ENCODE measurements around the gene KCNMB4. TPM values are rescaled to one million over a fixed set of nuclear protein-coding genes. Genes with fewer than 3 reads are reported as not detected.

KCNMB4 gene
- total and polyA plus RNA-seq, 4 donors: 0.46 to 1.3 (median 0.65) TPM

GRCh38 chr12:70468741-70469140 is 102.7 kb downstream of the KCNMB4 start (continued):
- TF ChIP-seq ZBTB33 (IDR thresholded peaks at IDR 0.05) (no peak), YY1 (IDR thresholded peaks at IDR 0.05) (no peak)

GRCh38 chr12:70469221-70469820 is 103.2 kb downstream of the KCNMB4 start:
- no peaks in the 10 kb centered on the region for H3K36me3 ChIP-seq (ENCODE audit: control insufficient read depth in 4 of 4, insufficient read depth in 3 of 4, low read depth in 1 of 4, low read length in 3 of 4)
- DNase-seq (ENCODE audit: low spot score): no peak
- 87% methylated on average over 12 of the region's 12 CpGs for WGBS
- no peak overlapping the region for H3K9ac ChIP-seq (ENCODE audit: low read depth in 1 of 2, low read length in 2 of 2)
- H3K4me3 ChIP-seq (ENCODE audit: low read depth in 1 of 3, low read length in 3 of 3): no peak overlapping the region
- no peaks in the 10 kb centered on the region for H3K9me3 ChIP-seq (ENCODE audit: control insufficient read depth in 4 of 4, low read length in 3 of 4)
- TF ChIP-seq JUND (IDR thresholded peaks at IDR 0.05) (no peak), GABPA (IDR thresholded peaks at IDR 0.05 in 1 of 2, conservative IDR thresholded peaks at IDR 0.05 in 1 of 2) (no peak)
- no peaks in the 10 kb centered on the region for H3K27me3 ChIP-seq (ENCODE audit: control insufficient read depth in 4 of 4, insufficient read depth in 4 of 4, low read length in 3 of 4)
- no peaks in the 10 kb centered on the region for H3K4me1 ChIP-seq (ENCODE audit: control insufficient read depth in 4 of 4, insufficient read depth in 4 of 4, low read length in 3 of 4)
- no peak overlapping the region for H3K27ac ChIP-seq (ENCODE audit: low read depth in 1 of 2, low read length in 2 of 2)

GRCh38 chr12:70482764-70483163 is 116.7 kb downstream of the KCNMB4 start:
- 79% methylated on average over 1 of the region's 1 CpG for WGBS
- Histone ChIP-seq H3K36me3 (ENCODE audit: control insufficient read depth in 4 of 4, insufficient read depth in 3 of 4, low read depth in 1 of 4, low read length in 3 of 4) (no peaks in the 10 kb centered on the region), H3K4me3 (ENCODE audit: low read depth in 1 of 3, low read length in 3 of 3) (no peak overlapping the region), H3K9me3 (ENCODE audit: control insufficient read depth in 4 of 4, low read length in 3 of 4) (peaks cover 0 to 3% (median 0%) of the 10 kb centered on the region in 4 donors), H3K9ac (ENCODE audit: low read depth in 1 of 2, low read length in 2 of 2) (no peak overlapping the region), H3K4me1 (ENCODE audit: control insufficient read depth in 4 of 4, insufficient read depth in 4 of 4, low read length in 3 of 4) (no peaks in the 10 kb centered on the region), H3K27me3 (ENCODE audit: control insufficient read depth in 4 of 4, insufficient read depth in 4 of 4, low read length in 3 of 4) (no peaks in the 10 kb centered on the region), H3K27ac (ENCODE audit: low read depth in 1 of 2, low read length in 2 of 2) (no peak overlapping the region)
- TF ChIP-seq CTCF (IDR thresholded peaks at IDR 0.05; ENCODE audit: low read depth, low read length, missing input control) (no peak), TAF1 (conservative IDR thresholded peaks at IDR 0.05) (no peak), GABPA (IDR thresholded peaks at IDR 0.05 in 1 of 2, conservative IDR thresholded peaks at IDR 0.05 in 1 of 2) (no peak), ATF3 (IDR thresholded peaks at IDR 0.05) (no peak), NR2F2 (IDR thresholded peaks at IDR 0.05) (no peak), EGR1 (IDR thresholded peaks at IDR 0.05; ENCODE audit: low read depth in 2 of 2) (no peak), MAX (IDR thresholded peaks at IDR 0.05) (no peak), RAD21 (IDR thresholded peaks at IDR 0.05) (no peak)
- no peak for DNase-seq (ENCODE audit: low spot score)

Small RNAs within 50 kb of the gene (small RNA-seq; reads per million reads assigned to genes)
- not detected for gene RNU4-65P

Other genes with a start within 250 kb of the KCNMB4 start
- gene CNOT2, start 122.9 kb upstream of the KCNMB4 start, total RNA-seq: 10 to 100 TPM; 58.7 to 93.4 TPM
- gene CNOT2, start 122.9 kb upstream of the KCNMB4 start, polyA plus RNA-seq: 10 to 100 TPM; 17.5 to 39.3 TPM